Left lung (tissue), 10 donors: Measurements from ENCODE around the gene GNRHR. TPM values are rescaled to one million over a fixed set of nuclear protein-coding genes. Genes with fewer than 3 reads are reported as not detected.

ENCODE experiments used
- ATAC-seq: fragments of 200-7000 bp; cut with Tn5 transposase; one replicate; pipeline ENCODE4 v1.9.1; 2020; ENCODE audit warnings: moderate library complexity
- DNase-seq, 4 donors: peaks; one replicate each; pipeline ENCODE4 v3.0.0-alpha.2; 2013 to 2020
- H3K27ac ChIP-seq, 2 donors: fragments of 200-600 bp; sonication (generic) in 1 of 2; one replicate each; pipeline versions ENCODE4 v1.5.0 to v1.8.0; 2020 to 2021
- H3K27me3 ChIP-seq, 2 donors: fragments of 200-600 bp; sonication (generic) in 1 of 2; one replicate each; pipeline versions ENCODE4 v1.5.0 to v1.8.0; 2020 to 2021
- H3K36me3 ChIP-seq, 2 donors: fragments of 200-600 bp; sonication (generic) in 1 of 2; one replicate each; pipeline versions ENCODE4 v1.5.0 to v1.8.0; 2020 to 2021
- H3K4me1 ChIP-seq, 2 donors: fragments of 200-600 bp; one replicate each; pipeline ENCODE4 v1.8.0; 2021
- H3K4me3 ChIP-seq, 2 donors: fragments of 200-600 bp; sonication (generic) in 1 of 2; one replicate each; pipeline versions ENCODE4 v1.5.0 to v1.8.0; 2020 to 2021; ENCODE audit warnings: mild to moderate bottlenecking in 1 of 2
- H3K9me3 ChIP-seq, 2 donors: fragments of 200-600 bp; sonication (generic) in 1 of 2; one replicate each; pipeline versions ENCODE4 v1.5.0 to v1.8.0; 2020 to 2021
- CTCF ChIP-seq, 2 donors: fragments of 200-600 bp; sonication (generic) in 1 of 2; IDR thresholded peaks; one replicate each; pipeline versions ENCODE4 v1.5.0 to v1.8.0; 2021; ENCODE audit warnings: antibody characterized with exemption in 2 of 2
- intact Hi-C, 2 donors: fragments of 100-400 bp; cut with DNase I; formaldehyde crosslinking; loops; one replicate each; pipeline versions ENCODE4 v1.11.2 to v1.14.2; 2022
- polyA plus RNA-seq, 6 donors: library from polyadenylated mRNA; unstranded; fragments of 120-200 nt; gene quantifications; one replicate each; pipeline ENCODE4 v1.2.1, GENCODE V29; 2013; ENCODE audit not compliant: insufficient read length in 6 of 6
- total RNA-seq, 2 donors: library from RNA; stranded (reverse); fragmentation: NEBNext Ultra II Directional; extraction: Animal tissue kit (Norgen Biotek cat#: 25700); gene quantifications; one replicate each; pipeline ENCODE4 v1.2.1, GENCODE V29; 2021
- donor health status: DM: no; HTN: yes; CAD: no.
- donor health status: DM: no; HTN: no; CAD: no.

The GNRHR gene
- total and polyA plus RNA-seq, 8 donors = 0.66 to 1.3 (median 0.72) TPM; not detected in 2

GRCh38 chr4:67696061-67696460 is 58.1 kb downstream of the GNRHR start:
- intact Hi-C loops = no loop called here
- DNase-seq = no peak
- no peak for TF ChIP-seq CTCF (IDR thresholded peaks at IDR 0.05)

DNA sequence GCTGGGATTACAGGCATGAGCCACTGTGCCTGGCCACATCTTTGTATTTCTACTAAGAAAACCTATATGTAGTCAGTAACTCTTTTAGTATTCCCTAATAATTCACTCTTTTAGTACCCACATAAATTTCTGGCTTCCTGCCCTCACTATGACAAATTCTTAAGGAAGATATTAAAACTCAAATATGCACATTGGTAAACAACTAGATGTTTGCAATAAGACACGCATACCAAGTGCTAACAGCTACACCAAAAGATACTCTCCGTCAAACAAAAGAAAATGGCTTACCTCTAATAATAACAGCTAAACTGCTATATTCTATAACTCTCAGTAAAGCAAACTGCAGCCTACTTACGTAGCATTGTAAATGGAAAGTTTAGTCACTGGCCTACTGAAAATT is 59.5 kb downstream of the GNRHR start:
- no peaks in the 10 kb centered on the region for H3K27me3 ChIP-seq
- no peaks in the 10 kb centered on the region for H3K9me3 ChIP-seq
- H3K27ac ChIP-seq = no peak overlapping the region
- peaks cover 0 to 42% of the 10 kb centered on the region in 2 donors for H3K36me3 ChIP-seq
- H3K4me1 ChIP-seq = peaks cover under 1 to 20% of the 10 kb centered on the region in 2 donors
- no peak for DNase-seq
- no peak for TF ChIP-seq CTCF (IDR thresholded peaks at IDR 0.05)
- intact Hi-C loops = no loop called here
- ATAC-seq = no peak
- H3K4me3 ChIP-seq = no peak overlapping the region

More at GRCh38 chr4:67696061-67696460, 58.1 kb downstream of the GNRHR start:
- H3K4me1 ChIP-seq = peaks cover 7 to 27% of the 10 kb centered on the region in 2 donors
- peaks cover 0 to 34% of the 10 kb centered on the region in 2 donors for H3K36me3 ChIP-seq
- no peaks in the 10 kb centered on the region for H3K27me3 ChIP-seq
- no peak overlapping the region for H3K27ac ChIP-seq
- no peaks in the 10 kb centered on the region for H3K9me3 ChIP-seq
- H3K4me3 ChIP-seq = no peak overlapping the region
- ATAC-seq = no peak

DNA sequence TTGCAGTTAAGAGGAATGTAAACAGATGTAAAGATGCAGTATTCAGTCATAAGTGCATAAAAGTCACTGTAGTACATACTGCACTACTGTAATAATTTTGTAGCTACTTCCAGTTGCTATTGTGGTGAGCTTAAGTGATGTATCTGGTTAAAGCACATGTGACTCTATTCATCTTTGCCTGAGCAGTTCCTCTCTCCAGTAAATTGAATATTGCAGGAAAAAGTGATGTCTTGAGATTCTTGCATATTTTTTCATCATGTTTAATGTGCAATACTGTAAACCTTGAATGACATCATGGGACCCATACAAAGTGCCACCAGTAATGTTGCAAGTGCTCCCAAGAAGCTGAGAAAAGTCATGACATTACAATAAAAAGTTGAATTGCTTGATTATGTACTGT is 62.9 kb downstream of the GNRHR start:
- peaks cover 0 to 44% of the 10 kb centered on the region in 2 donors for H3K36me3 ChIP-seq
- ATAC-seq (no peak), DNase-seq (no peak)
- no peak overlapping the region for H3K27ac ChIP-seq
- intact Hi-C loops = no loop called here
- no peak overlapping the region for H3K4me3 ChIP-seq
- no peaks in the 10 kb centered on the region for H3K4me1 ChIP-seq
- no peaks in the 10 kb centered on the region for H3K27me3 ChIP-seq
- no peaks in the 10 kb centered on the region for H3K9me3 ChIP-seq
- TF ChIP-seq CTCF (IDR thresholded peaks at IDR 0.05) = no peak

Other genes with a start within 250 kb of the GNRHR start
- 10 to 100 TPM; 16.1 to 16.5 TPM for gene CENPC, start 208.9 kb downstream of the GNRHR start, total RNA-seq
- gene CENPC, start 208.9 kb downstream of the GNRHR start, polyA plus RNA-seq = 10 to 100 TPM; 25.9 to 41.5 (median 32.3) TPM
- under 1 TPM; 0.47 to 0.50 TPM for gene STAP1, start 195.7 kb downstream of the GNRHR start, total RNA-seq
- under 1 TPM in 5 of 6 donors, not detected in 1; 0.10 to 0.30 (median 0.18) TPM for gene STAP1, start 195.7 kb downstream of the GNRHR start, polyA plus RNA-seq
- gene UBA6, start 53.2 kb downstream of the GNRHR start, total RNA-seq = 10 to 100 TPM; 57.6 to 62.6 TPM
- gene UBA6, start 53.2 kb downstream of the GNRHR start, polyA plus RNA-seq = 10 to 100 TPM; 61.6 to 80.9 (median 64.8) TPM
- gene TMPRSS11D, start 129.6 kb upstream of the GNRHR start, total RNA-seq = not detected
- under 1 TPM; 0.11 to 0.48 (median 0.27) TPM for gene TMPRSS11D, start 129.6 kb upstream of the GNRHR start, polyA plus RNA-seq
- not detected for gene TMPRSS11A, start 209.1 kb upstream of the GNRHR start, total RNA-seq
- under 1 TPM; 0.04 to 0.15 (median 0.09) TPM for gene TMPRSS11A, start 209.1 kb upstream of the GNRHR start, polyA plus RNA-seq